ENCODE results near the gene DNAJC18. TPM values are rescaled to one million over a fixed set of nuclear protein-coding genes. Genes with fewer than 3 reads are reported as not detected.
"Not testable (repeated sequence)": the region's sequence is repeated elsewhere in the genome, so short reads cannot be mapped to it uniquely, and the experiment has no call there.

Gene DNAJC18
- total RNA-seq, 1 experiment from 2014 or later = 4.4 TPM

DNA sequence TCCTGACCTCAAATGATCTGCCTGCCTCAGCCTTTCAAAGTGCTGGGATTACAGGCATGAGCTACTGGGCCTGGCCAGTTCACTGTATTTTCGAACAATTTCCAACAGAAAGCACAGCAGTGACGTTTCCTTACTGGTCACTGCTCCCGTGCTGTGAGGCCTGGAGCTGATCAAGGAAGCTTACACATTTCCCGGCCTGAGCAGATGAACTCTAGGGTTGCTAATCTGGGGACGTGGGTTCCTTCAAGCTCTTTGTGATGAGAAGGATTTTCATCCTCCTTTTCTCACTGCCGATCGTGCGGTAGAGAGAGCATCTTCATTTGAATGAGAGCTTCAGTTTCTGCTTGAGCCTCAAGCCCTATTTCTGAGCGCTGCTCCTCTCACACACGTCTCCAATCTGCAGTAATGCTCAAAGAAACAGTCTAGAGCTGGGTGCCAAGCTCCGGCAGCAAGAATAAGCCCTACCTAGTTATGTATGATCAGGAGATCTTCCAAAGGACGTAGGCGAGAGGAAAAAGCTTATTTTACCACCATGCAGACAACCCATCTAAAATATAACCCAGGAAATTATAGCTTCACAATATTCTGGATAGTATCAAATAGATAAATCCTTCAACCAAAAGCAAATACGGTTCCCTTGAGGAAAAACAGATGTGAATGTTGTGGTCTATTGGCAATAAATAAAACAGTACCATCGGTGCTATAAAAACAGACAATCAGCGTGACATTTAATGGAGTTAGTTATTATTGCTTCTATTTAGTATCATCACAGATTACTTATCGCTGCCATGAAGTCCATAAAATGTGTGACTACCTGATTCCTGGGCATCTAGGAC lies 28.1 kb downstream of the DNAJC18 start:
- POLR2A ChIA-PET (ENCODE audit: unreplicated experiment) = interaction anchor here (0.5 kb wide), 1 partner anchor 28 kb away, joined by 3 read pairs; the partner anchor contains the start of gene DNAJC18
- H3K4me3 ChIP-seq (ENCODE audit: low read length) = no peak overlapping the region
- ATAC-seq (no peak), DNase-seq (no peak)
- no peaks in the 10 kb centered on the region for H3K4me1 ChIP-seq (ENCODE audit: insufficient read depth, low read length)
- BruUV-seq (replicated peaks) = no TSS peak
- H3K27ac ChIP-seq (ENCODE audit: low read length) = no peak overlapping the region
- no peaks in the 10 kb centered on the region for H3K79me2 ChIP-seq (ENCODE audit: low read length)
- CTCF ChIA-PET = no interaction called here
- no peak overlapping the region for H3K4me2 ChIP-seq (ENCODE audit: low read length)
- no peaks in the 10 kb centered on the region for H3K9me3 ChIP-seq (ENCODE audit: low read length)
- H3F3A ChIP-seq (ENCODE audit: low read length, unreplicated experiment) = no peaks in the 10 kb centered on the region
- no peak overlapping the region for H3K9ac ChIP-seq (ENCODE audit: low read length)
- intact Hi-C loops (cut with micrococcal nuclease) = no loop called here
- H3K27me3 ChIP-seq (ENCODE audit: low read length) = no peaks in the 10 kb centered on the region
- no peak for TF ChIP-seq EZH2 (IDR thresholded peaks at IDR 0.05; ENCODE audit: low read length, unreplicated experiment)
- H2AFZ ChIP-seq (ENCODE audit: low read length) = no peak overlapping the region
- H3K9me2 ChIP-seq (replicated peaks; ENCODE audit: low read length) = no peaks in the 10 kb centered on the region
- H4K20me1 ChIP-seq (ENCODE audit: low read length) = no peaks in the 10 kb centered on the region
- no peaks in the 10 kb centered on the region for H3K36me3 ChIP-seq (ENCODE audit: low read depth, low read length)

DNA sequence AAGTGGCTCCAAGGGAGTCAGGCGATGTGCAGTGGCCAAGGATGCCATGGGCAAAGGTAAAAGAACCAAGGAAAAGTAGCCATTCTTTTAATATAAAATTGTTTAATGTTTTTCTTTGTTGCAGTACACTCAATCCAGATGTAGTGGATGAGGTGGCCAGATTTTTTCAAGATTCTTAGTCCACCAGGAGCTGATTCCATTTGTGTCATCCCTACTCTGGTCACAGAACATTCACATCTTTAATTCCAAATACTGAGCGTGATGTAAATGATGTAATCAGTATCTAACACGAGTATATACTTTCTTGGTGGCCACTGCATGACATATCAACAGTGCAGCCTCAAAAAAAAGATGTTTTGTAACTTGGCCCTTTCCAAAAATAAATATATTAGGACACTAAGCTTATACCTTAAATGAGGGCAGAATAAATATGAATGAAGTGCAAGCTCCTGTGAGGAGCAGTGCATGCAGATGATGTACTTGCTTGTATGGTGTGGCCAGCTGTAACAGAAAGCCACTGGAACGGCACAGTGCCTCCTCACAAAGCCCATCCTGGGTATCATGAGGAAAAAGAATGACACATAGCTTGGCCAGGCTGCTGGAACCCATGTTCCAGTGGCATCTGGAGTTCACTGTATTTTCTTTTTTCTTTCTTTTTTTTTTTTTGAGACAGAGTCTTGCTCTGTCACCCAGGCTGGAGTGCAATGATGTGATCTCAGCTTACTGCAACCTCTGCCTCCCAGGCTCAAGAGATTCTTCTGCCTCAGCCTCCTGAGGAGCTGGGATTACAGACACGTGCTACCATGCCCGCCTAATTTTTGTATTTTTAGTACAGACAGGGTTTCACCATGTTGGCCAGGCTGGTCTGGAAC lies 29.0 kb downstream of the DNAJC18 start:
- H3K9me3 ChIP-seq (ENCODE audit: low read length) = no peaks in the 10 kb centered on the region
- no peak overlapping the region for H2AFZ ChIP-seq (ENCODE audit: low read length)
- ATAC-seq (no peak), DNase-seq (no peak)
- no peak overlapping the region for H3K27ac ChIP-seq (ENCODE audit: low read length)
- no peaks in the 10 kb centered on the region for H3K9me2 ChIP-seq (replicated peaks; ENCODE audit: low read length)
- CTCF ChIA-PET = interaction anchor here (0.6 kb wide), 1 partner anchor 1780 kb away, joined by 3 read pairs; no protein-coding TSS in a partner anchor
- TF ChIP-seq, protein P1, sequence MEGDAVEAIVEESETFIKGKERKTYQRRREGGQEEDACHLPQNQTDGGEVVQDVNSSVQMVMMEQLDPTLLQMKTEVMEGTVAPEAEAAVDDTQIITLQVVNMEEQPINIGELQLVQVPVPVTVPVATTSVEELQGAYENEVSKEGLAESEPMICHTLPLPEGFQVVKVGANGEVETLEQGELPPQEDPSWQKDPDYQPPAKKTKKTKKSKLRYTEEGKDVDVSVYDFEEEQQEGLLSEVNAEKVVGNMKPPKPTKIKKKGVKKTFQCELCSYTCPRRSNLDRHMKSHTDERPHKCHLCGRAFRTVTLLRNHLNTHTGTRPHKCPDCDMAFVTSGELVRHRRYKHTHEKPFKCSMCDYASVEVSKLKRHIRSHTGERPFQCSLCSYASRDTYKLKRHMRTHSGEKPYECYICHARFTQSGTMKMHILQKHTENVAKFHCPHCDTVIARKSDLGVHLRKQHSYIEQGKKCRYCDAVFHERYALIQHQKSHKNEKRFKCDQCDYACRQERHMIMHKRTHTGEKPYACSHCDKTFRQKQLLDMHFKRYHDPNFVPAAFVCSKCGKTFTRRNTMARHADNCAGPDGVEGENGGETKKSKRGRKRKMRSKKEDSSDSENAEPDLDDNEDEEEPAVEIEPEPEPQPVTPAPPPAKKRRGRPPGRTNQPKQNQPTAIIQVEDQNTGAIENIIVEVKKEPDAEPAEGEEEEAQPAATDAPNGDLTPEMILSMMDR (conservative IDR thresholded peaks at IDR 0.05; ENCODE audit: low read depth, low read length) = no peak
- no peak for TF ChIP-seq EZH2phosphoT487 (IDR thresholded peaks at IDR 0.05; ENCODE audit: borderline replicate concordance, low read length)
- TF ChIP-seq EZH2 (IDR thresholded peaks at IDR 0.05; ENCODE audit: low read length, unreplicated experiment) = no peak
- H3K4me1 ChIP-seq (ENCODE audit: insufficient read depth, low read length) = no peaks in the 10 kb centered on the region
- H3K9ac ChIP-seq (ENCODE audit: low read length) = no peak overlapping the region
- no peaks in the 10 kb centered on the region for H3K79me2 ChIP-seq (ENCODE audit: low read length)
- no peaks in the 10 kb centered on the region for H3K27me3 ChIP-seq (ENCODE audit: low read length)
- no peaks in the 10 kb centered on the region for H4K20me1 ChIP-seq (ENCODE audit: low read length)
- intact Hi-C loops (cut with micrococcal nuclease) = no loop called here
- no peaks in the 10 kb centered on the region for H3F3A ChIP-seq (ENCODE audit: low read length, unreplicated experiment)
- POLR2A ChIA-PET (ENCODE audit: unreplicated experiment) = interaction anchor here (0.5 kb wide), 1 partner anchor 142 kb away, joined by 4 read pairs; no protein-coding TSS in a partner anchor
- no peak overlapping the region for H3K4me2 ChIP-seq (ENCODE audit: low read length)
- no peaks in the 10 kb centered on the region for H3K36me3 ChIP-seq (ENCODE audit: low read depth, low read length)
- no peak overlapping the region for H3K4me3 ChIP-seq (ENCODE audit: low read length)
- BruUV-seq (replicated peaks) = no TSS peak

DNA sequence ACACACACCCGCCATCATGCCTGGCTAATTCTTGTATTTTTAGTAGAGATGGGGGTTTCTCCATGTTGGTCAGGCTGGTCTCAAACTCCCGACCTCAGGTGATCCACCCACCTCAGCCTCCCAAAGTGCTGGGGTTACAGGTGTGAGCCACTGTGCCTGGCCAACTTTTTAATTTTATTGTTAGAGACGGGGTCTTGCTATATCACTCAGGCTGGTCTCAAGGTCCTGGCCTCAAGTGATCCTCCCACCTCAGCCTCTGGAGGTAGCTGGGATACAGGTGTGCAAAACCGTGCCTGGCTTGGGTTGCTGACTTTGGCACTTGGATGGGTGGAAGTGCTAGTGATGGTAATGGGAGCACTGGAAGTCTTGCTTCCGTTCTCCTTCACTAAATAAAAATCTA lies 30.2 kb downstream of the DNAJC18 start:
- CTCF ChIA-PET; H3K79me2 ChIP-seq (ENCODE audit: low read length); H3K4me3 ChIP-seq (ENCODE audit: low read length); H3K9me3 ChIP-seq (ENCODE audit: low read length); H3K4me2 ChIP-seq (ENCODE audit: low read length); DNase-seq; H3K4me1 ChIP-seq (ENCODE audit: insufficient read depth, low read length); H3K36me3 ChIP-seq (ENCODE audit: low read depth, low read length); H2AFZ ChIP-seq (ENCODE audit: low read length); H3K9me2 ChIP-seq (replicated peaks; ENCODE audit: low read length); POLR2A ChIA-PET (ENCODE audit: unreplicated experiment); H3K27ac ChIP-seq (ENCODE audit: low read length); H4K20me1 ChIP-seq (ENCODE audit: low read length); H3K9ac ChIP-seq (ENCODE audit: low read length); BruUV-seq (replicated peaks); H3K27me3 ChIP-seq (ENCODE audit: low read length); H3F3A ChIP-seq (ENCODE audit: low read length, unreplicated experiment); ATAC-seq; intact Hi-C loops (cut with micrococcal nuclease): not testable (repeated sequence)

Data from PC-3 (cell line).